Fibroblast of lung (primary cell): Measurements from ENCODE around the gene NES. TPM values are rescaled to one million over a fixed set of nuclear protein-coding genes. Genes with fewer than 3 reads are reported as not detected.

Source experiments
- DNase-seq, 2 donors: peaks; one replicate each; pipeline versions ENCODE4 v3.0.0 to v3.0.0-alpha.2; 2010; ENCODE audit warnings: low read depth in 2 of 2
- H2AFZ ChIP-seq: 2 replicates; pipeline ENCODE4 v1.5.1; 2012; ENCODE audit warnings: low read length, control low read depth, inconsistent platforms
- H3K27ac ChIP-seq: 2 replicates; pipeline ENCODE4 v1.5.1; 2011; ENCODE audit warnings: low read length, control low read depth; ENCODE audit not compliant: insufficient read depth
- H3K27me3 ChIP-seq: 2 replicates; pipeline ENCODE4 v1.5.1; 2011; ENCODE audit warnings: mild to moderate bottlenecking, low read length; ENCODE audit not compliant: control insufficient read depth, insufficient read depth
- H3K36me3 ChIP-seq: 2 replicates; pipeline ENCODE4 v1.5.1; 2011; ENCODE audit warnings: low read length; ENCODE audit not compliant: control insufficient read depth, insufficient read depth
- H3K4me1 ChIP-seq: 2 replicates; pipeline ENCODE4 v1.5.1; 2011; ENCODE audit warnings: low read length; ENCODE audit not compliant: control insufficient read depth, insufficient read depth; ENCODE audit errors: extremely low read depth
- H3K4me2 ChIP-seq: 2 replicates; pipeline ENCODE4 v1.5.1; 2011; ENCODE audit warnings: low read length, control low read depth; ENCODE audit not compliant: insufficient read depth; ENCODE audit errors: extremely low read depth
- H3K4me3 ChIP-seq, 4 experiments: fragments of 200-600 bp in 1 of 4; sonication (generic) in 1 of 4; replicated peaks in 1 of 4; 2 replicates each; pipeline ENCODE4 v1.5.1; 2011 to 2016; ENCODE audit warnings: low read length in 4 of 4, low read depth in 3 of 4, mild to moderate bottlenecking in 3 of 4, control low read depth in 2 of 4, inconsistent platforms in 1 of 4, mixed read lengths in 1 of 4; ENCODE audit not compliant: insufficient read depth in 1 of 4; ENCODE audit errors: control extremely low read depth in 1 of 4
- H3K79me2 ChIP-seq: 2 replicates; pipeline ENCODE4 v1.5.1; 2012; ENCODE audit warnings: mild to moderate bottlenecking, low read length, inconsistent platforms; ENCODE audit not compliant: control insufficient read depth, insufficient read depth
- H3K9ac ChIP-seq: 2 replicates; pipeline ENCODE4 v1.5.1; 2011; ENCODE audit warnings: mild to moderate bottlenecking, low read length, control low read depth; ENCODE audit not compliant: insufficient read depth
- H3K9me3 ChIP-seq: 2 replicates; pipeline ENCODE4 v1.5.1; 2012; ENCODE audit warnings: low read depth, low read length; ENCODE audit not compliant: control insufficient read depth, insufficient read depth
- H4K20me1 ChIP-seq: 2 replicates; pipeline ENCODE4 v1.5.1; 2011; ENCODE audit warnings: low read length; ENCODE audit not compliant: control insufficient read depth, insufficient read depth; ENCODE audit errors: extremely low read depth
- CTCF ChIP-seq, 2 donors: IDR thresholded peaks in 1 of 2; conservative IDR thresholded peaks in 1 of 2; 1 replicate in 1 of 2; 2 replicates in 1 of 2; pipeline ENCODE4 v1.5.1; 2011 to 2012; ENCODE audit warnings: low read length in 2 of 2, control low read depth in 1 of 2, inconsistent platforms in 1 of 2, low read depth in 1 of 2, mild to moderate bottlenecking in 1 of 2
- EZH2 ChIP-seq: IDR thresholded peaks from 2 replicates; pipeline ENCODE4 v1.5.1; 2012; ENCODE audit warnings: low read length, control low read depth, mild to moderate bottlenecking; ENCODE audit errors: missing control alignments
- polyA plus RNA-seq, 2 donors: library from polyadenylated mRNA; depleted of rRNA in 1 of 2; stranded (reverse) in 1 of 2; unstranded in 1 of 2; fragments of >200 nt; gene quantifications; 2 replicates each; pipeline ENCODE4 v1.2.1, GENCODE V29; 2011 to 2012; ENCODE audit warnings: missing spikeins in 1 of 2
- total RNA-seq: library from RNA; depleted of rRNA; stranded (reverse); fragments of >200 nt; gene quantifications from 2 replicates; pipeline ENCODE4 v1.2.1, GENCODE V29; 2014

Gene NES
- total and polyA plus RNA-seq, 2 donors (not counting 1 experiment from before 2014, with no cell fraction given): 34.6 to 87.4 TPM

- H2AFZ ChIP-seq: no peak overlapping the region
- no peak overlapping the region for H3K4me3 ChIP-seq
- TF ChIP-seq EZH2 (no peak), CTCF (conservative IDR thresholded peaks at IDR 0.05 in 1 of 2, IDR thresholded peaks at IDR 0.05 in 1 of 2; ENCODE audit: low read depth in 1 of 2, low read length in 2 of 2) (no peak)
- peaks cover 78% of the 10 kb centered on the region for H3K27me3 ChIP-seq
- H3K36me3 ChIP-seq: no peaks in the 10 kb centered on the region
- no peak overlapping the region for H3K4me2 ChIP-seq
- no peak overlapping the region for H3K9ac ChIP-seq
- H3K27ac ChIP-seq: no peak overlapping the region
- no peaks in the 10 kb centered on the region for H4K20me1 ChIP-seq
- DNase-seq: no peak
- no peaks in the 10 kb centered on the region for H3K79me2 ChIP-seq
- no peaks in the 10 kb centered on the region for H3K9me3 ChIP-seq
- no peaks in the 10 kb centered on the region for H3K4me1 ChIP-seq
Observed at GRCh38 chr1:156647351-156647750, 29.9 kb downstream of the NES start.

- Histone ChIP-seq H3K36me3 (no peaks in the 10 kb centered on the region), H3K9me3 (no peaks in the 10 kb centered on the region), H3K4me3 (no peak overlapping the region), H2AFZ (no peak overlapping the region), H3K27me3 (peaks cover 81% of the 10 kb centered on the region), H3K4me2 (no peak overlapping the region), H4K20me1 (no peaks in the 10 kb centered on the region), H3K9ac (no peak overlapping the region), H3K4me1 (no peaks in the 10 kb centered on the region), H3K27ac (no peak overlapping the region), H3K79me2 (no peaks in the 10 kb centered on the region)
- TF ChIP-seq CTCF (conservative IDR thresholded peaks at IDR 0.05 in 1 of 2, IDR thresholded peaks at IDR 0.05 in 1 of 2; ENCODE audit: low read depth in 1 of 2, low read length in 2 of 2) (no peak), EZH2 (peak; percentile 80)
- no peak for DNase-seq
Observed at GRCh38 chr1:156646738-156647211, 30.4 kb downstream of the NES start.

GRCh38 chr1:156645666-156646065 is 31.5 kb downstream of the NES start:
- Histone ChIP-seq H3K27me3 (peaks cover 82% of the 10 kb centered on the region), H2AFZ (no peak overlapping the region), H3K4me2 (no peak overlapping the region), H3K27ac (no peak overlapping the region), H3K9ac (no peak overlapping the region), H4K20me1 (no peaks in the 10 kb centered on the region), H3K79me2 (no peaks in the 10 kb centered on the region), H3K9me3 (no peaks in the 10 kb centered on the region), H3K36me3 (no peaks in the 10 kb centered on the region), H3K4me1 (no peaks in the 10 kb centered on the region), H3K4me3 (no peak overlapping the region)
- DNase-seq: no peak
- TF ChIP-seq CTCF (conservative IDR thresholded peaks at IDR 0.05 in 1 of 2, IDR thresholded peaks at IDR 0.05 in 1 of 2; ENCODE audit: low read depth in 1 of 2, low read length in 2 of 2) (no peak), EZH2 (no peak)
